HG02852 (cell line): ENCODE results near the gene RSRC1.
"Not testable (repeated sequence)": the region's sequence is repeated elsewhere in the genome, so short reads cannot be mapped to it uniquely, and the experiment has no call there.

Source experiments
- ATAC-seq: cut with Tn5 transposase; IDR thresholded peaks from one replicate; pipeline ENCODE4 v1.9.1; 2021; ENCODE audit warnings: mild to moderate bottlenecking, moderate library complexity; ENCODE audit not compliant: unreplicated experiment

The RSRC1 gene

GRCh38 chr3:158453865-158454264 lies 344.0 kb downstream of the RSRC1 start:
- ATAC-seq: no peak

- ATAC-seq: no peak
These were observed 345.5 kb downstream of the RSRC1 start for GRCh38 chr3:158455406-158455805.

- no peak for ATAC-seq
These were observed 346.2 kb downstream of the RSRC1 start for GRCh38 chr3:158456114-158456513.

- ATAC-seq: no peak
These were observed 348.6 kb downstream of the RSRC1 start for GRCh38 chr3:158458464-158458863.

GRCh38 chr3:158460926-158461325 lies 351.0 kb downstream of the RSRC1 start:
- no peak for ATAC-seq

GRCh38 chr3:158463556-158463955 lies 353.7 kb downstream of the RSRC1 start:
- ATAC-seq: no peak

- ATAC-seq: peak; percentile 82
These were observed 355.2 kb downstream of the RSRC1 start for GRCh38 chr3:158465074-158465473.

GRCh38 chr3:158470944-158471638 lies 361.2 kb downstream of the RSRC1 start:
- no peak for ATAC-seq

- no peak for ATAC-seq
These were observed 361.9 kb downstream of the RSRC1 start for GRCh38 chr3:158471639-158472294.

- no peak for ATAC-seq
These were observed 369.2 kb downstream of the RSRC1 start for GRCh38 chr3:158479051-158479450.

GRCh38 chr3:158483701-158484235 lies 373.9 kb downstream of the RSRC1 start:
- no peak for ATAC-seq

GRCh38 chr3:158486200-158486599 lies 376.3 kb downstream of the RSRC1 start:
- ATAC-seq: no peak

GRCh38 chr3:158488670-158489069 lies 378.8 kb downstream of the RSRC1 start:
- ATAC-seq: no peak

GRCh38 chr3:158489181-158489580 lies 379.3 kb downstream of the RSRC1 start:
- no peak for ATAC-seq

- ATAC-seq: no peak
These were observed 382.1 kb downstream of the RSRC1 start for GRCh38 chr3:158491968-158492367.

GRCh38 chr3:158492685-158493084 lies 382.8 kb downstream of the RSRC1 start:
- no peak for ATAC-seq

- no peak for ATAC-seq
These were observed 384.0 kb downstream of the RSRC1 start for GRCh38 chr3:158493931-158494330.

- ATAC-seq: no peak
These were observed 384.8 kb downstream of the RSRC1 start for GRCh38 chr3:158494673-158495072.

GRCh38 chr3:158495398-158495902 lies 385.6 kb downstream of the RSRC1 start:
- ATAC-seq: not testable (repeated sequence)

- ATAC-seq: no peak
These were observed 395.2 kb downstream of the RSRC1 start for GRCh38 chr3:158505117-158505516.

- no peak for ATAC-seq
These were observed 396.6 kb downstream of the RSRC1 start for GRCh38 chr3:158506456-158506855.

- no peak for ATAC-seq
These were observed 398.6 kb downstream of the RSRC1 start for GRCh38 chr3:158508481-158508880.
